T1000 (cell line): ENCODE measurements around the gene FAM135A.
"Not testable (repeated sequence)": the region's sequence is repeated elsewhere in the genome, so short reads cannot be mapped to it uniquely, and the experiment has no call there.

Experiments
- DNase-seq: peaks from one replicate; lab custom pipeline; 2025; ENCODE audit warnings: mixed read lengths; lab: John Stamatoyannopoulos, UW

The FAM135A gene

DNA sequence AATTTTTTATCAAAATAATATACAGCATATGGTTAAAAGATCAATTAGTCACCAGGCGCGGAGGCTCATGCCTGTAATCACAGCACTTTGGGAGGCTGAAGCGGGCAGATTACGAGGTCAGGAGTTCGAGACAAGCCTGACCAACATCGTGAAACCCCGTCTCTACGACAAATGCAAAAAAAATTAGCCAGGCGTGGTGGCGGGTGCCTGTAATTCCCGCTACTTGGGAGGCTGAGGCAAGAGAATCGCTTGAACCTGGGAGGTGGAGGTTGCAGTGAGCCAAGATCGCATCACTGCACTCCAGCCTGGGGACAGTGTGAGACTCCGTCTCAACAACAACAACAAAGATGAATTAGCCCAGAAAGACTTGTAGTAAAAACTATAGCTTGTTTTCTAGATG lies 46.4 kb downstream of the FAM135A start:
- DNase-seq = not testable (repeated sequence)

DNA sequence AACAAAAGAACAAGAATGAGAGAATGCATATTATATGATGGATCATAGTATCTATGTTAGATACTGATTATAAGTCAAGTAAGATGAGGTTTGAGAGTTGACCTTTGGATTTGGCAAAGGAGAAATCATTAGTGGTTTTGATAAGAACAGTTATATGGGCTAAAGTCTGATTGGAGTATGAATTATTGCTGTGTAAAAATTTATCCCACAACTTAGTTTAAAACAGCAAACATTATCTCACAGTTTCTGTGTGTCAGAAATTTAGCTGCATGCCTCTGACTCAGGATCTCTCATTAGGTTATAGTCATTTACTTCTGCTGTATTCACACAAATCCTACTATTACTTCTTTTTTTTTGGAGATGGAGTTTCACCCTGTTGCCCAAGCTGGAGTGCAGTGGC lies 56.7 kb downstream of the FAM135A start:
- DNase-seq = no peak

DNA sequence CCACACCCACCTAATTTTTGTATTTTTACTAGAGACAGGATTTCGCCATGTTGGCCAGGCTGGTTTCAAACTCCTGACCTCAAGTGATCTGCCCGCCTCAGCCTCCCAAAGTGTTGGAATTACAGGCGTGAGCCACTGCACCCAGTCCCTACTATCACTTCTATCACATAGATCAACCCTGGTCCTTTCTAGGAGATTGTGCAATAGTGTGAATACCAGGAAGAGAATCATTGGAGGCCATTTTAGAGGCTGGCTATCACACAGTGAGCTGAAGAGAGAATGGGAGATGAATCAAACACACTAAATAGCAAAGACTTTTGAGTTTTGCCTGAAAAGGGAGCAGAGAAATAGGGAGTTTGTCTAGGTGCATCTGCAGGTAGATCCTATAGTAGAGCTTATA lies 57.2 kb downstream of the FAM135A start:
- not testable (repeated sequence) for DNase-seq

DNA sequence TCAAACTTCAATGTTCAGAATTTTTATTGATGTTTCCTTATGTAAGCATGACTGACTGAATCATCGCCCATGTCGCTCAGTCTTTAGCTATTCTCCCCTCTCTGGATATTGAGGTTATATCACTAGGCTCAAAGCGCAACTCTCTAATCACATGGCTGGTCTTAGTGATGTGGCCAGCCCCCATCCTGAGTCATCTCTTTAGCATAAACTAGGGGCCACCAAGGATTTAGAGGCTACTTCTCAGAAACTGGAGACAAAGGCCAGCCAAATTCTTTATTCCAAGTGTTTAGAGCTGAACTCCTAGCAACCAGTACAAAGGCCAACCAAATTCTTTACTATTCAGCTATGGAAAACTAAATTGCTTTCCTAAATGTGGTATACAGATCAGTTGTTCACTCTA lies 61.4 kb downstream of the FAM135A start:
- no peak for DNase-seq

DNA sequence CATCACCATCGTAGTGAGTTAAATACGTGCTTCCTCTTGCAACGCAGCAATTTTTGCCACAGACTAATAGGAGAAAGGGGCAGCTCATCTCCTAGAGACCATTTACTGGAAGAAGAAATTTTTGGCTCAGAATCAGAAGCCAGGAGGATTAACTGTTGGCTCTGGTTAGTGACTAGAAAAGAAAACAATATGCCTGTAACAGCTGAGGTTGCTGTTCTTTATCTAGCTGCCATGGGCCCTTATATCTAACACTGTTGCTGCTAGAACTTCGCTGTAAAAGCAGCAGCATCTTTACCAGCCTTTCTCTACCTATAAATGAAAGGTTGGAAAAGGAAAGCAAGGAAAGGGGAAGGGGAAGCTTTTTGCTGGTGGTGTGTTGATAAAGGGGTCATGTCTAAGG lies 65.9 kb downstream of the FAM135A start:
- DNase-seq = no peak

DNA sequence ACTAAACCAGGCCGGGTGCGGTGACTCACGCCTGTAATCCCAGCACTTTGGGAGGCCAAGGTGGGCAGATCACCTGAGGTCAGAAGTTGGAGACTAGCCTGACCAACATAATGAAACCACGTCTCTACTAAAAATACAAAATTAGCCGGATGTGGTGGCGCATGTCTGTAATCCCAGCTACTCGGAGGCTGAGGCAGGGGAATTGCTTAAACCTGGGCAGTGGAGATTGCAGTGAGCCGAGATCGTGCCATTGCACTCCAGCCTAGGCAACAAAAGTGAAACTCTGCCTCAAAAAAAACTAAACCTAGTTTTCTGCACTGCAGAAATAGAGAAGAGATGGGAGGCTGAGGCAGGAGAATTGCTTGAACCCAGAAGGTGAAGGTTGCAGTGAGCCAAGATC lies 73.3 kb downstream of the FAM135A start:
- not testable (repeated sequence) for DNase-seq

DNA sequence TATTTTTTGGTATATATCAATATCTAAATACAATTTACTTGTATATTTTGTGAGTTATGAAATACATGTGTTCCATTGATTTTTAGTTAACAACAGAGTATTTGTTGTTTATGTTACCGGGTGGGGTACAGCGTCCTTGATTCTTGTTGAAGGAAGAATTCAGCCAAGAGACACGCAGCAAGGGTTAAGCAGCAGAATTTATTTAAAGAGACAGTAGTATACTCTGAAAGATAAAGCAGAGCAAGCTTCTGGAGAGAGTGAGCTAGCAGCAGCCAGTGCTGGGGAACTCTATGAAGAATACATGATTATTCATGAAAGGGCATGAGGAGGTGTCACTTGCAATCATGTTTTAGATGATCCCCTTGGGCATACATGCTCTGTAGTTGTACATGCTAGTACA lies 76.1 kb downstream of the FAM135A start:
- DNase-seq = no peak

DNA sequence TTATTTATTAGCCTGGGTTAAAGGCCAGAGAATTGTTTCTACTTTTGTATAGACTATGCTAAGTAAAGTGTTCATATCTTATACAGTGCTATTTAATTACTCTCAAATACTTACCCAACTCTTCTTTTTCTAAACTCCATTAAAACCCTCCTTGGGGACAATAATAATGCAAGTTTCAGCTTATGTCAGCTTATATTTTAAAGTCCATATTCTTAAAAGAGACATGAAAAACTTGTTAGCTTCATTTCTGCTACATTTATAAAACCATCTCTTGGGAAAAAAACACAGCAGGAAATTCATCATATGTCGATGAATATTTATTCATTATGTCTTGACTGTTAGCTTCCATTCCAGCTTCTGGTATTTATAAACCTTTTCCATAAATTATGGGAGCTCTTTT lies 81.5 kb downstream of the FAM135A start:
- DNase-seq = no peak

DNA sequence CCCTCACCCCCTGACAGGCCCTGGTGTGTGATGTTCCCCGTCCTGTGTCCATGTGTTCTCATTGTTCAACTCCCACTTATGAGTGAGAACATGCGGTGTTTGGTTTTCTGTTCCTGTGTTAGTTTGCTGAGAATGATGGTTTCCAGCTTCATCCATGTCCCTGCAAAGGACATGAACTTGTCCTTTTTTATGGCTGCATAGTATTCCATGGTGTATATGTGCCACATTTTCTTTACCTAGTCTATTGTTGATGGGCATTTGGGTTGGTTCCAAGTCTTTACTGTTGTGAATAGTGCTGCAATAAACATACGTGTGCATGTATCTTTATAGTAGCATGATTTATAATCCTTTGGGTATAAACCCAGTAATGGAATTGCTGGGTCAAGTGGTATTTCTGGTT lies 82.5 kb downstream of the FAM135A start:
- not testable (repeated sequence) for DNase-seq

DNA sequence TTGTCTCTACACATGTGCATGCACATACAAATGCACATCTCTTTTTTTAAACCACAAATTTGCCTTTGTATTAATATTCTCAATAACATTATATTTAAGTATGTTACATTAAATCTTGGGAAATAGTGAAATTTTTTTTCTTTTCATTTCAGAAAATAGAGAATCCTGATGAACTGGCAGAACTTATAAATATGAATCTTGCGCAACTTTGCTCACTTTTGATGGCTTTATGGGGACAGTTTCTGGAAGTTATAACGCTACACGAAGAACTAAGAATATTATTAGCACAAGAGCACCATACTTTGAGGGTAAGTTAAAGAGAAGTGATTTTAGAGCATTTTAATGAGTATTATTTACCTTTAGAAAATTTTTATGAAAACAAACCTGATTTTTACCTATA lies 89.2 kb downstream of the FAM135A start:
- DNase-seq = no peak

DNA sequence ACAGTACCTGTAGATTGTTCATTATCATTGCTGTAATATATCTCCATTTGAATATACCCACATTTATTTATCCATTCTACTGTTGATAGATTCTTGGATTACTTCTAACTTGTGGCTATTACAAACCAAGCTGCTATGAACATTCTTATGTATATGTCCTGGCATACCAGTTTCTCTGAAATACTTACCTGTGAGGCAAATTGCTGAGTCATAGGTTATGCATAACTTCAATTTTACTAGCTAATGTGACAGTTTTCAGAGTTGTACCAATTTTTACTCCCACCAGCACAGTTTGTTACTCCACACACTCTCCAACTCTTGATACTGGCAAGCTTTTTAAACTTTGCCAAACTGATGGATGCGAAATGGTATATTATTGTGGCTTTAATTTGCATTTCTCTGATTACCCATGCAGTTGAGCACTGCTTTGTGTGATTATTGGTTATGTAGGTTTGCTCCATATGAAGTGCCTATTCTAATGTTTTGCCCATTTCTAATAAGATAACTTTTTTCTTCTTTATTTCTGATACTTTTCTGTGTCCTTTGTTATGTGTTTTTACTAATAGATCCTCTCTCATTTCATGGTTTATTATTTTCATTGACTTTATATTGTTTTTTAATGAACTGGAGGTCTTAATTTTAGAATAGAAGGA lies 90.6 kb downstream of the FAM135A start:
- no peak for DNase-seq

DNA sequence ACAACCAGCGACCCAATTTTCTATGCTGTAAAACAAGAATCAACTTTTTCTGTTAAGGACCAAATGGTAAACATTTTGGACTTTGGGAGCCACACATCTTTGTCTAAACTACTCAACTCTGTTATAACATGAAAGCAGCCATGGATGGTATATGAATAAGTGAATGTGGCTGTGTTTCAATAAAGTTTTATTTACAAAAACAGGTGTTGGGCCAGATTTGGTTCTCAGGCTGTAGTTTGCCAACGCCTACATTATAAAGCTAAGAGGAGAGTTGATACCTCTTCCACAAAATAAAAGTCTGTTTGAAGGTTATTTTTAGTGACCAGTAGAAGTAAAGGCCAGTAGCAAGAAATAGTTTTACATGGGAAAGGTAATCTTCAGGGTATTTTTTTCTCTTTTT lies 93.0 kb downstream of the FAM135A start:
- DNase-seq = no peak

DNA sequence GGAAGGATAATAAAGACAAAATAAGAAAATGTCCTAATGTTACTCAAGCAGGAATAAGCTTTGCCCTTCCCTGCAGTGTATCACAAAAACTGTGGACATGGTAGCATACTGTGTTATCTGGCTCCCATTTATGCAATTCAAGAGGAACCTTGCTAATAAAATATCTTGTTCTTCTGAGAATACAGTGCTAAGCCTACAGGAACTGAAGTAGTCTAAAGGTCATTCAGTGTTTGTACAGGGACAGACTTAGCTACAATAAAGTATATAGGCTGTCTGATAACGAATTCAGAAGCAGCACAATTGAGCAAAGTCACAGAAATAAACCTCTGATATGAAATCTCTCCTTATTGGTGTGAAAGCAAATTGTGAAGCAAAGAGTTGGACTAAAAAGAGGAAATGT lies 93.9 kb downstream of the FAM135A start:
- DNase-seq = no peak

DNA sequence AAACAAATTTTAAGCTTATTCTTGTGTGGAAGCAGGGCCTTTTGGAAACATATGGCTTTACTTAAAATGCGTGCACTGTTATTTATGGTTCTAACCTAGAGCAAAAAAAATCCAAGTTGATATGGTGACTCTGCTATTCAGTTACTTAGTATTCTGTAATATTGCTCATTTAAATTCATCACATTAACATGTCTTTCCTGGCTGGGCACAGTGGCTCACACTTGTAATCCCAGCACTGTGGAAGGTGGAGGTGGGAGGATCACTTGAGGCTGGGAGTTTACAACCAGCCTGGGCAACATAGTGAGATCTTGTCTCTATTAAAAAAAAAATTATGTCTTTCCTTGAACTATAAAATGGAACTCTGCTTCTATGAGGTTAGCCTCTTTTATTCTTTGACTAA lies 95.6 kb downstream of the FAM135A start:
- no peak for DNase-seq

DNA sequence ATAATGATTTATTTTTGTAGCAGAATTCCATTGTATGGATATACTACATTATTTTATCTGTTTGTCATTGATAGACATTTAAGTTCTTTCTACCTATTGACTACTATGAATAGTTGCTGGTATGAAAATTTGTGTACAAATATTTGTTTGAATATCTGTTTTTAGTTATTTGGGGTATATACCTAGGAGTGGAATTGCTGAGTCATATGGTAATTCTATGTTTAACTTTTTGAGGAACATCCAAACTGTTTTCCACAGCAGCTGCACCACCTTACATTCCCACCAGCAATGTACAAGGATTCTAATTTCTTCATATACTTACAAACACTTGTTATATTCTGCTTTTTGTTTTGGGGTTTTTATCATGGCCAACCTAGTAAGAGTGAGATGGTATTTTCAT lies 97.3 kb downstream of the FAM135A start:
- DNase-seq = no peak

DNA sequence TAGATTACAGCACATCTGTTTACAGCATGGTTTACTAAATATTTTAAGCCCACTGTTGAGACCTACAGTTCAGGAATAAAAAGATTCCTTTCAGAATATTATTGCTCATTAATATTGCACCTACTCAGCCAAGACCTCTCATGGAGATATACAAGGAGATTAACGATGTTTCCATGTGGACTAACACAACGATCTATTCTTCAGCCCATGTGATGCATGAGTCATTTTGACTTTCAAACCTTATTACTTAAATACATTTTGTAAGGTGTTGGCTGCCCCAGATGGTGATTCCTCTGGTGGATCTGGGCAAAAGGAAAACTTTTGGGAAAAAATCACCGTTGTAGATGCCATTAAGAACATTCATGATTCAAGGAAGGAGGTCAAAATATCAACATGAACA lies 105.4 kb downstream of the FAM135A start:
- no peak for DNase-seq

DNA sequence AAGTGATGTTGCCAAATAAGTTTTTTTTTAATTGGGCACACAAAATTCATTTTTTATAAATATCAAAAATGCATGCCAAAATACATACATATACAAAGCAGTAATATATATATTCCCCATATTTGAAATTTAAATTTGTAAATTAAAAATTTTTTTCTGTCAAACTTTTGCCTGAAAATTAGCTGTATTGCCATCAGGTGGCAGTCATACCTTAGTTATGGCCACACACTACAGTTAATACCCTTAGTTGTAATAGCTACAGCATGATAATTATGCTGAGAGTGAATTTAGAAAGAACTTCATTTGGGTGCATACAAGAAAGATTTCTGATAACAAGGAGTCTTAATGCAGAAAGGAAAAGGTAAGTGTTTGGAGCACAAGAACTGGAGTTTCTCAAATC lies 107.3 kb downstream of the FAM135A start:
- DNase-seq = no peak

DNA sequence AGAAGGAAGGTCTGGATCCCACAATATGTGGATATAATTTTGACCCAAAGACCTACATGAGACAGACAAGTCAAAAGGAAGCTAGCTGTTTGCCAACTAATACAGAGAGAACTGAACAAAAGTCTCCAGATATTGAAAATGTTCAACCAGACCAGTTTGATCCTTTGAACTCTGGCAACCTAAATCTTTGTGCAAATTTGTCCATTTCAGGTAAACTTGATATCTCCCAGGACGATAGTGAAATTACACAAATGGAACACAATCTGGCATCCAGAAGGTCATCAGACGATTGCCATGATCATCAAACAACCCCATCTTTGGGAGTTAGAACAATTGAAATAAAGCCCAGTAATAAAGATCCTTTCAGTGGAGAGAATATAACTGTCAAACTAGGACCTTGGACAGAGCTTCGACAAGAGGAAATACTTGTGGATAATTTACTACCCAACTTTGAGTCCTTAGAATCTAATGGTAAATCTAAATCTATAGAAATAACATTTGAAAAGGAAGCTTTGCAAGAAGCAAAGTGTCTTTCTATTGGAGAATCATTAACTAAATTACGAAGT lies 111.5 kb downstream of the FAM135A start:
- no peak for DNase-seq

DNA sequence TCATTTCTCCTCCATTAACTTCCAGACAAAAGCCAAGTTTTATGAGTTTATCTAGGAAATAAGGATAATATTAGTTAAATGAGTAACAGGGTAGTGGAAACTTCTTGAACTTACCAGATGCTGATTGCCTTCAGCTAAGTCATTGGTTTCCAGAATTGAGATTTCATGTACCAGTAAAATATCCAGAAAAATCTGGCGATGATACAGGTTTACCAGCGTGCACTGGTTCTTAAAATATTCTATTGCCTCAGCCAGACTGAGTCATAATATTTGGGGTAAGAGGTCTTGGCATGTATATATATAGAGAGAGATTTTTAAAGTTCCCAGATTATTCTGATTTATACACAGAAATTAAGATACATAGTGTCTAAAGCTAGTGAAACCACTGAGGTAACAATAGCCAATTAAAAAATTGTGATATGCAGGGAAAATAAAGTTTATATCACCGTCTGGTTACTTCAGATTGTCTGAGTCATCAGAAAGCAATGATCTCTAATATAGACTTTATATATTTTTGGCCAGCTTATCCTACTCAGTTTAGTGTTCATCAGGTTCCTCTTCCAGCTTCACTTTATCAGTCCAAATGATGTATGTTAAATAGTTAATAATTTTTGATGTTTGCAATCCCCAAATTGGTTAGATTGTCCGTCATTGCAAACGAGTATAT lies 113.9 kb downstream of the FAM135A start:
- no peak for DNase-seq

DNA sequence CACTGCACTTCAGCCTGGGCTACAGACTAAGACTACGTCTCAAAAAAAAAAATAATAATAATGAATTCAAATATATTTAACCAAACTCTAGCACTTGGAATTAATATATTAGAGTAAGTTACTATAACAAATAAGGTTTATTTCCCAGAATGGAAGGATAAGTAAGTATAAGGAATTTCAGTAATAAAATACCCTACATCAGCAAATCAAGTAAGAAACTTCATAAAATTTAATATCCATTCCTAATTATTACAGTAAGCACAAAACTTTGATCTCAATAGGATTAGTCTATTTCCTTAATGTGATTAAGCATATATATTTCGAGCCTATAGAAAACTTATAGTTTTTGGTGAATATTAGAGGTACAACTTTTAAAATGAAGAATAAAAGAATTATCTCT lies 116.7 kb downstream of the FAM135A start:
- no peak for DNase-seq

DNA sequence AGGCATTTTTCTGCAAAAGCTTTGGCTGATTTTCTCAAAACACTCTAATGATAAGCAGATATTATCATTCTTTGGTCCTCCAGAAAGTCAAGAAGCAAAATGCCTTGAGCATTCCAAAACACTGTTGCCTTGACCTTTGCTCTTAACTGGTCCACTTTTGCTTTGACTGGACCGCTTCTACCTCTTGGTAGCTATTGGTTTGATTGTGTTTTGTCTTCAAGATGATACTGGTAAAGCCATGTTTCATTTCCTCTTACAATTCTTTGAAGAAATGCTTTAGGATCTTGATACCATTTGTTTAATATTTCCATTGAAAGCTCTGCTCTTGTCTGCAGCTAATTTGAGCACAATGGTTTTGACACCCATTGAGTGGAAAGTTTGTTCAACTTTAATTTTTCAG lies 117.8 kb downstream of the FAM135A start:
- no peak for DNase-seq

DNA sequence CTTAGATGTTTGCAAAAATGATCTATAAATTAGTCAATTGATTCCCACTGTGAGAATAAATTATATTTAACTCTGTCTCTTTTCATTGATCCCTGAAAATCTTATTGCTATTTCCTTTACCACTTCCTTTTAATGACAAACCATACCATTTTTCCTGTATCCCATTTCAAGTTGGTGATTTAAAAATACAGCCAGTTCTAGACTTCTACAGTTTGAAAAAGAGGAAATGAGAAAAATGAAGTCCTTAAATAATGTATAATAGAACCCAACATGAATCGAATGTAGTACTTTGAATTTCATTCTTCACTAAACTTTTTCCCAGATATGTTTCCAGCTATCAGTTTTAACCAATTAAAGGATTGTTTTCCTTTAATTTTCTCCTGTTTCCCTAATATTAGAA lies 124.0 kb downstream of the FAM135A start:
- DNase-seq = no peak

DNA sequence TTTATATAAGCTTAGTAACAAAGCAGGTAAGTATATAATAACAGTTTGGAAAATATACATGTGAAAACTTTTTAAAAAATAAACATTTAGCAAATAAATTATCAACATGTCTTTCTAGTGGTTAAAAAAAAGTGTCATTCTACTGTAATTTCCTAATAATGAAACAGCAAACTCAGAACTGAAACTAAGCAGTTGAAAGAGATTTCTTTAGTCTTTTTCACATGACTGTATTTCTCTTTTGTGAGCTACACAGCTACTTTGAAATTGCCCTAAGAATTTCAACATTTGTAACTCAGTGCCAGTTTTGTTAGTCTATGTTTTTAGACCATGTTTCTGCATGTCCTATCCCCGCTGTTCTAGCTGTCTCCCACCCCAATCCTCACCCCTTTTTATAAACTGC lies 125.1 kb downstream of the FAM135A start:
- DNase-seq = no peak

DNA sequence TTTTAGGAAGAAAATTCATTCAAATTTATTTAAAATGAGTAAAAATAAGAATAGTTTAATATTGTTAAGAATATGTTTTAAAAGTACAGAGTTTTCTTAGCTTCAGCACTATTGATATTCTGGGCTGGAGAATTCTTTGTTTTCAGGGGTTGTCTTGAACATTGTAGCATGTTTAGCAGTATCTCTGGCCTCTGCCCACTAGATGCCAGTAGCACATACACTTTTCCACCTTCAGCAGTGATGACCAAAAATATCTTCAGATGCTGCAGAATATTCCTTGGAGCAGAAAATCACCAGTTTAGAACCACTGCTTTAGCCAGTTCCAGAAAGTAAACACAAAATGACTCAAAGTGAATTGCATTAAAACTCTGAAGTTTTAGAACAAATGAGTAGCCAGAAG lies 134.0 kb downstream of the FAM135A start:
- no peak for DNase-seq
